ENCODE results near the gene NEGR1.

Gene NEGR1

GRCh38 chr1:71836904-71837303 lies 445.4 kb downstream of the NEGR1 start:
- no peak for DNase-seq

GRCh38 chr1:71835442-71835813 lies 446.9 kb downstream of the NEGR1 start:
- DNase-seq: no peak

- DNase-seq: no peak
Measured at GRCh38 chr1:71834601-71835441, 447.5 kb downstream of the NEGR1 start.

- no peak for DNase-seq
Measured at GRCh38 chr1:71831646-71832045, 450.7 kb downstream of the NEGR1 start.

- no peak for DNase-seq
Measured at GRCh38 chr1:71829346-71829745, 453.0 kb downstream of the NEGR1 start.

- DNase-seq: no peak
Measured at GRCh38 chr1:71828431-71829012, 453.8 kb downstream of the NEGR1 start.

- DNase-seq: no peak
Measured at GRCh38 chr1:71823708-71824305, 458.5 kb downstream of the NEGR1 start.

GRCh38 chr1:71817028-71817427 lies 465.3 kb downstream of the NEGR1 start:
- no peak for DNase-seq

- DNase-seq: no peak
Measured at GRCh38 chr1:71809085-71809484, 473.3 kb downstream of the NEGR1 start.

GRCh38 chr1:71804140-71804539 lies 478.2 kb downstream of the NEGR1 start:
- DNase-seq: no peak

- DNase-seq: no peak
Measured at GRCh38 chr1:71796006-71796405, 486.3 kb downstream of the NEGR1 start.

GRCh38 chr1:71792264-71792663 lies 490.1 kb downstream of the NEGR1 start:
- no peak for DNase-seq

GRCh38 chr1:71788113-71788512 lies 494.2 kb downstream of the NEGR1 start:
- no peak for DNase-seq

GRCh38 chr1:71787699-71788098 lies 494.6 kb downstream of the NEGR1 start:
- no peak for DNase-seq

- no peak for DNase-seq
Measured at GRCh38 chr1:71786218-71786617, 496.1 kb downstream of the NEGR1 start.

- no peak for DNase-seq
Measured at GRCh38 chr1:71785450-71785849, 496.9 kb downstream of the NEGR1 start.

- no peak for DNase-seq
Measured at GRCh38 chr1:71785000-71785399, 497.3 kb downstream of the NEGR1 start.

GRCh38 chr1:71784241-71784640 lies 498.1 kb downstream of the NEGR1 start:
- no peak for DNase-seq

- DNase-seq: no peak
Measured at GRCh38 chr1:71783071-71783470, 499.3 kb downstream of the NEGR1 start.

- DNase-seq: no peak
Measured at GRCh38 chr1:71781450-71781849, 500.9 kb downstream of the NEGR1 start.

- DNase-seq: no peak
Measured at GRCh38 chr1:71780681-71781080, 501.7 kb downstream of the NEGR1 start.

- no peak for DNase-seq
Measured at GRCh38 chr1:71778940-71779339, 503.4 kb downstream of the NEGR1 start.

GRCh38 chr1:71777094-71777493 lies 505.2 kb downstream of the NEGR1 start:
- DNase-seq: no peak

- no peak for DNase-seq
Measured at GRCh38 chr1:71774705-71775104, 507.6 kb downstream of the NEGR1 start.
